ENCODE data around the gene TRAF4. TPM values are rescaled to one million over a fixed set of nuclear protein-coding genes. Genes with fewer than 3 reads are reported as not detected.

TRAF4 gene
- polyA plus RNA-seq, 3 donors = 0.33 to 38.0 (median 1.0) TPM

DNA sequence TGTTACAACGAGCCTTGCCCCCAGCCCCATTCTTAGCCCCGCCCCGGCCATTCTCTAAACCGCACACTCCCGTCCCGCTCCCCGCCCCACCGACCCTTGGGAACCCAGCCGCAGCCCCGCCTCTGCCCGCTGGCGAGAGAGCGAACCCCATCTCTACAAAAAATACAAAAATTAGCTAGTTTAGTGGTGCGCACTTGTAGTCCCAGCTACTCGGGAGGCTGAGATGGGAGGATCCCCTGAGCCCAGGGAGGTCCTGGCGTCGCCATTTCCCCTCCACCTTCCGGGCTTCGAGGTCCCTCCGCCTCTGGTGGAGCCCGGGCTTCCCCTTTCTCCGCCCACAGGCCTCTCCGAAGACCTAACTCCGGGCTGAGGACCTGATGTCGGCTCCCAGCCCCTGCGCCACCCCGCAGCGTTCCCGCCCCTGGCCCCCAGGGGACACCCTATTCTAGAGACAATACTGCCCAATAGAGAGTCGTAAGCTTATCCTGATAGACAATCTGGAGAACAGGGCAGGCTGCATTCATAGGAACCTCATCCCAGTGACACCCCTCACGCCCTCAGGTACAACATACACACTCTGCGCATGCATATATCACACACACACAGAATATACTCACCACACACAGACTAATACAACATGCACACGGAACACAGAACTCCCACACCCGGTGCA lies 31.6 kb upstream of the TRAF4 start:
- Histone ChIP-seq H3K9ac (ENCODE audit: insufficient read depth, low read length, poor library complexity, severe bottlenecking) (peak overlapping the region; percentile 75), H3K79me2 (ENCODE audit: insufficient read depth, low read length) (peaks cover 8% of the 10 kb centered on the region), H3K27ac (ENCODE audit: low read depth in 1 of 2, low read length in 2 of 2) (peak overlapping the region; percentile 75 to 85), H2AFZ (ENCODE audit: insufficient read depth, low read depth, low read length, poor library complexity, severe bottlenecking) (peak overlapping the region; percentile 90), H3K4me1 (ENCODE audit: control insufficient read depth in 1 of 2, insufficient read depth in 2 of 2, low read length in 2 of 2) (peaks cover 24 to 29% of the 10 kb centered on the region in 2 donors), H3K4me3 (replicated peaks in 1 of 3; ENCODE audit: low read depth in 2 of 3, low read length in 3 of 3) (peak overlapping the region; percentile 63 to 92 (median 80)), H3K27me3 (ENCODE audit: control insufficient read depth in 2 of 2, insufficient read depth in 2 of 2, low read length in 2 of 2) (no peaks in the 10 kb centered on the region), H4K20me1 (ENCODE audit: insufficient read depth, low read length) (no peaks in the 10 kb centered on the region), H3K36me3 (replicated peaks in 1 of 2; ENCODE audit: control insufficient read depth in 1 of 2, insufficient read depth in 2 of 2, low read length in 2 of 2) (peaks cover 3 to 21% of the 10 kb centered on the region in 2 donors), H3K9me3 (replicated peaks in 1 of 2; ENCODE audit: control insufficient read depth in 1 of 2, insufficient read depth in 1 of 2, low read length in 2 of 2) (no peaks in the 10 kb centered on the region), H3K4me2 (replicated peaks; ENCODE audit: extremely low read depth, low read length, poor library complexity, severe bottlenecking) (peak overlapping the region; percentile 98)
- Mint-ChIP-seq H3K9me3 (no peaks in the 10 kb centered on the region), H3K27me3 (ENCODE audit: low read depth in 3 of 3) (peaks cover 0 to 4% (median 1%) of the 10 kb centered on the region in 3 donors), H3K36me3 (peaks cover 18 to 28% of the 10 kb centered on the region in 2 donors), H3K4me3 (peak overlapping the region; percentile 88 to 93), H3K4me1 (peaks cover 24% of the 10 kb centered on the region), H3K27ac (peak overlapping the region; percentile 83 to 95 (median 92))
- intact Hi-C loops (cut with micrococcal nuclease) = loop anchor here in 1 of 2 donors (10.0 kb wide), 1 partner anchor 67 kb away; the partner anchor contains the start of gene BLTP2
- TF ChIP-seq, protein P1, sequence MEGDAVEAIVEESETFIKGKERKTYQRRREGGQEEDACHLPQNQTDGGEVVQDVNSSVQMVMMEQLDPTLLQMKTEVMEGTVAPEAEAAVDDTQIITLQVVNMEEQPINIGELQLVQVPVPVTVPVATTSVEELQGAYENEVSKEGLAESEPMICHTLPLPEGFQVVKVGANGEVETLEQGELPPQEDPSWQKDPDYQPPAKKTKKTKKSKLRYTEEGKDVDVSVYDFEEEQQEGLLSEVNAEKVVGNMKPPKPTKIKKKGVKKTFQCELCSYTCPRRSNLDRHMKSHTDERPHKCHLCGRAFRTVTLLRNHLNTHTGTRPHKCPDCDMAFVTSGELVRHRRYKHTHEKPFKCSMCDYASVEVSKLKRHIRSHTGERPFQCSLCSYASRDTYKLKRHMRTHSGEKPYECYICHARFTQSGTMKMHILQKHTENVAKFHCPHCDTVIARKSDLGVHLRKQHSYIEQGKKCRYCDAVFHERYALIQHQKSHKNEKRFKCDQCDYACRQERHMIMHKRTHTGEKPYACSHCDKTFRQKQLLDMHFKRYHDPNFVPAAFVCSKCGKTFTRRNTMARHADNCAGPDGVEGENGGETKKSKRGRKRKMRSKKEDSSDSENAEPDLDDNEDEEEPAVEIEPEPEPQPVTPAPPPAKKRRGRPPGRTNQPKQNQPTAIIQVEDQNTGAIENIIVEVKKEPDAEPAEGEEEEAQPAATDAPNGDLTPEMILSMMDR (IDR thresholded peaks at IDR 0.05) = no peak
- 9% methylated on average over 34 of the region's 34 CpGs for WGBS (ENCODE audit: insufficient coverage)
- peak; percentile 68 to 75 (median 75) for DNase-seq

DNA sequence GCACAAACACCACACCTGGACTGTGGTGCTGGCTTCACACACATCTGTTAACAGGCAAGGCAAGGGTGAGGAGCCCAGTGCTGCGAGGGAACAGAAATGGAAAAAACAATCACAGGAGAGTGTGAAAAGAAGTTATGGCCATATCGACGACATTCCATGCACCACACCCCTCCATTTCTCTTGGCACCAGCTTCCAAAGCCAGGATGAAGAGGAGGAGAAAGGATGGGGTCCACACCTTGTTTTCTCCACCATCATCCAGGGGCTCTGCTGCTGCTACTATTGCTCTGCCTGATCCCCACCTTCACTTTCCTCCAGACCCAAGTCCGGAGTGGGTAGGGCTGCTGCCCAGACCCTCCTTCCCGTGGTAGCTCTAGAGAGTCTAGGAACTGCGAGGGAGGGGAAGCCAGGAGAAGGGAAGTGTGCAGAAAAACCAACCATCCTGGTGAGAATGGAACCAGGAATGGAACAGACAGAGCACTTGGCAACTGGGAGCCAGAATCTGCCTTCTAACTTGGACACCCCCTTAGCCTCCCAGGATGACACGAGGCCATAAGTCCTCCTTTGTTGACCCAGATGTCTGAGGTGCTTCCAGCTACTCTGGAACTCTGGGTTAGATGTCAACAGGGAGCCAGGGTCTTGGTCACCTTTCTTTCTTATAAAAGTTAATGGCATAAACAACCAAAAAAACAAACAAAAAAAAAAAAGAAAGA lies 31.0 kb upstream of the TRAF4 start:
- Histone ChIP-seq H3K4me1 (ENCODE audit: control insufficient read depth in 1 of 2, insufficient read depth in 2 of 2, low read length in 2 of 2) (peaks cover 27 to 35% of the 10 kb centered on the region in 2 donors), H2AFZ (ENCODE audit: insufficient read depth, low read depth, low read length, poor library complexity, severe bottlenecking) (peak overlapping the region; percentile 90), H3K4me2 (replicated peaks; ENCODE audit: extremely low read depth, low read length, poor library complexity, severe bottlenecking) (peak overlapping the region; percentile 98), H3K79me2 (ENCODE audit: insufficient read depth, low read length) (peaks cover 8% of the 10 kb centered on the region), H3K36me3 (replicated peaks in 1 of 2; ENCODE audit: control insufficient read depth in 1 of 2, insufficient read depth in 2 of 2, low read length in 2 of 2) (peaks cover 3 to 21% of the 10 kb centered on the region in 2 donors), H3K4me3 (replicated peaks in 1 of 3; ENCODE audit: low read depth in 2 of 3, low read length in 3 of 3) (peak overlapping the region in 2 of 3 experiments; percentile 63 to 92), H3K27ac (ENCODE audit: low read depth in 1 of 2, low read length in 2 of 2) (peak overlapping the region; percentile 75 to 85), H3K9ac (ENCODE audit: insufficient read depth, low read length, poor library complexity, severe bottlenecking) (no peak overlapping the region), H4K20me1 (ENCODE audit: insufficient read depth, low read length) (no peaks in the 10 kb centered on the region), H3K9me3 (replicated peaks in 1 of 2; ENCODE audit: control insufficient read depth in 1 of 2, insufficient read depth in 1 of 2, low read length in 2 of 2) (no peaks in the 10 kb centered on the region), H3K27me3 (ENCODE audit: control insufficient read depth in 2 of 2, insufficient read depth in 2 of 2, low read length in 2 of 2) (no peaks in the 10 kb centered on the region)
- no peak for DNase-seq
- peaks cover 16 to 28% of the 10 kb centered on the region in 2 donors for H3K36me3 Mint-ChIP-seq
- WGBS (ENCODE audit: insufficient coverage) = no CpG with 5 or more reads among the region's 7 CpGs
- H3K4me3 Mint-ChIP-seq = peak overlapping the region; percentile 88 to 93
- TF ChIP-seq, protein P1 (IDR thresholded peaks at IDR 0.05) = no peak
- no peaks in the 10 kb centered on the region for H3K9me3 Mint-ChIP-seq
- peaks cover under 1 to 4% (median 1%) of the 10 kb centered on the region in 3 donors for H3K27me3 Mint-ChIP-seq (ENCODE audit: low read depth in 3 of 3)
- peak overlapping the region in 4 of 7 donors; percentile 78 to 92 (median 88) for H3K27ac Mint-ChIP-seq
- peaks cover 24% of the 10 kb centered on the region for H3K4me1 Mint-ChIP-seq
- intact Hi-C loops (cut with micrococcal nuclease) = loop anchor here in 1 of 2 donors (10.0 kb wide), 1 partner anchor 68 kb away; the partner anchor contains the start of gene BLTP2
